Activated effector memory CD4-positive, alpha-beta T cell treated with Interleukin-2 at 50 U/mL for 16 hours (primary cell): ENCODE data around the gene B4GALNT3.

Source experiments
- DNase-seq: peaks from one replicate; pipeline ENCODE4 v3.0.0-alpha.2; 2020

B4GALNT3 gene

GRCh38 chr12:468671-469389 is 9.1 kb downstream of the B4GALNT3 start:
- DNase-seq: no peak

DNA sequence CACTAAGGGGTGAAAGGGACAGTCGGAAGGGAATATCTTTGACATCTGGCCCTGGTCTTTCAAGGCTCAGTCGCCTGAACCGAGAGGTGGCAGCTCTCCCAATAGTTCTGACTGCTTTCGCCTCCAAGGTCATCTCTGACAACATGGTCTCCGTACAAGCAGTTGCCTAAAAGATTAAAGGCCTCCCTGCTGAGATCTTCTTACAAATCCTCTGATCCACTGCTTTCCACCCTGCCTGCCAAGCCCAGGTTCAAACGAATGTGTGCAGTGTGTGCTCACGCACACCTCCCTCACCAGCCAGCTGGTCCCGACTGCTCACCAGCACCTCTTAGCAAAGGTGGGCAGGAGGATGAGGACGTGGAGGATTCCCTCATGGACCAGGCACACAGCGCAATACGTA is 10.4 kb downstream of the B4GALNT3 start:
- DNase-seq: no peak

DNA sequence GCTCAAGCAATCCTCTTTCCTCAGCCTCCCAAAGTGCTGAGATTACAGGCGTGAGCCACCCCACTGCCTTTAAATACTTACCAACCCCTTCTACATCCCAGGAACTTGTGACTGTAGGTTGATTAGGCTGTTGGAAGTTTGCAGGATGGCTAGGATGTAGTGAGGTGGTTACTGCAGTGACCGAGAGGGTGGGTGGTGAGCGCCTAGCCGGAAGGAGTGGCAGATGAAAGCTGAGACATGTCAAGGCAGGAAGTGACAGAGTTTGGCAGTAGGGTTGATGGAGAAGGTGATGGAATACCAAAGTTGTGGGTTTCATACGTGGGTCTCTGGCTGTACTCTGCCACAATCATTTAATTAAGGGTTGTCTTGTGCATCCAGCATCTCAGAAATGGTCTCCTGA is 13.5 kb downstream of the B4GALNT3 start:
- no peak for DNase-seq

GRCh38 chr12:473863-474577 is 14.3 kb downstream of the B4GALNT3 start:
- no peak for DNase-seq

GRCh38 chr12:475286-475685 is 15.5 kb downstream of the B4GALNT3 start:
- no peak for DNase-seq

GRCh38 chr12:479161-479560 is 19.4 kb downstream of the B4GALNT3 start:
- DNase-seq: no peak

GRCh38 chr12:480831-481816 is 21.4 kb downstream of the B4GALNT3 start:
- DNase-seq: no peak

GRCh38 chr12:482061-482460 is 22.3 kb downstream of the B4GALNT3 start:
- DNase-seq: no peak

- no peak for DNase-seq
Measured at GRCh38 chr12:484096-484495, 24.4 kb downstream of the B4GALNT3 start.

DNA sequence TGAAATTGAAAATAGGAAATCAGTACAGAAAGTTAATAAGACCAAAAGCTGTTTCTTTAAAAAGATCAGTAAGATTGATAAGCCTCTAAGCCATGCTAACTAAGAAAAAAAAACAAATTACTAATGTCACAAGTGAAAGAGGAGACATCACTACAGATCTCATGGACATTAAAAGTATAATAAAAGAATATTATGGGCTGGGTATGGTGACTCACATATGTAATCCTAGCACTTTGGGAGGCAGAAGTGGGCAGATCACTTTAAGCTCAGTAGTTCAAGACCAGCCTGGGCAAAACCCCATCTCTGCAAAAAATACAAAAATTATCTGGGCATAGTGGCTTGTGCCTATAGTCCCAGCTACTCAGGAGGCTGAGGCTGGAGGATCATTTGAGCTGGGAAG is 30.5 kb downstream of the B4GALNT3 start:
- no peak for DNase-seq

GRCh38 chr12:495466-495865 is 35.7 kb downstream of the B4GALNT3 start:
- no peak for DNase-seq

DNA sequence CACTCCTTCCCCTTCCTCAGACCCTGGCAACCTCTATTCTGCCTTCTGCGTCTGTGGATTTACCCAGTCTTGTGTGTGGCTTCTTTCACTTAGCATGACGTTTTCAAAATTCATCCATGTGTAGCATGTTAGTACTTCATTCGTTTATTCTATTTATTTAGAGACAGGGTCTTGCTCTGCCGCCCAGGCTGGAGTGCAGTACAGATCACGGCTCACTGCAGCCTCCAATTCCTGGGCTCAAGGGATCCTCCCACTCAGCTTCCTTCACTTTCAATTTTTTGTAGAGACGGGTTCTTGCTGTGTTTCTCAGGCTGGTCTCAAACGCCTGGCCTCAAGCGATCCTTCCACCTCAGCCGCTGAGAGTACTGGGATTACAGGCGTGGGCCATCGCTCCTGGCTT is 37.0 kb downstream of the B4GALNT3 start:
- DNase-seq: no peak

DNA sequence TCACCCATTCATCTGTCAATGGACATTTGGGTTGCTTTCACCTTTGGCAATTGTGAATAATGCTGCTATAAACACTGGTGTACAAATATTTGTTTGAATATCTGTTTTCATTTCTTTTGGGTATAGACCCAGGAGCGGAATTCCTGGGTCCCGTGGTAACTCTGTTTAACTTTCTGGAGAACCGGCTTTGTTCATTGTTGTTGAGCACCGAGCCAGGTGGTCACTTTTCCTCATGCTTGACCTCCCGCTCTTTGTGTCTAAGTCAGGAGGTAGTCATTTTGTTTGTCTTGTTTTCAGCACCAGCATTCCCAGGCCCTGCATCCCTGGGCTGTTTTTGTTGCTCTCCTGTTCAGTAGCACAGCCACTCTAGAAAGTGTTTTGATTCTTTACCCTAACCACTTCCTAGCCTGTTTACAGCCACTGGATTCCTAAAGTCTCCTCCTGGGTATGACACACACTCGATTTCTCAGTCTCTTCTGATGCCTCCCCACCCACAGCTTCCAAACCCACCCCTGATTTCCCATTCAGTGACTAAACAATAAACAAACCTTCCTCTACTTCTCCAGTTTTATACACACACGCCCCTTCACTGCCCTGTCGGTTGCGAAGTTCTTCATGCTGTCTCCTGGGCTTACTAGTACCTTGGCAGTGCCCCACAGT is 37.9 kb downstream of the B4GALNT3 start:
- DNase-seq: no peak

DNA sequence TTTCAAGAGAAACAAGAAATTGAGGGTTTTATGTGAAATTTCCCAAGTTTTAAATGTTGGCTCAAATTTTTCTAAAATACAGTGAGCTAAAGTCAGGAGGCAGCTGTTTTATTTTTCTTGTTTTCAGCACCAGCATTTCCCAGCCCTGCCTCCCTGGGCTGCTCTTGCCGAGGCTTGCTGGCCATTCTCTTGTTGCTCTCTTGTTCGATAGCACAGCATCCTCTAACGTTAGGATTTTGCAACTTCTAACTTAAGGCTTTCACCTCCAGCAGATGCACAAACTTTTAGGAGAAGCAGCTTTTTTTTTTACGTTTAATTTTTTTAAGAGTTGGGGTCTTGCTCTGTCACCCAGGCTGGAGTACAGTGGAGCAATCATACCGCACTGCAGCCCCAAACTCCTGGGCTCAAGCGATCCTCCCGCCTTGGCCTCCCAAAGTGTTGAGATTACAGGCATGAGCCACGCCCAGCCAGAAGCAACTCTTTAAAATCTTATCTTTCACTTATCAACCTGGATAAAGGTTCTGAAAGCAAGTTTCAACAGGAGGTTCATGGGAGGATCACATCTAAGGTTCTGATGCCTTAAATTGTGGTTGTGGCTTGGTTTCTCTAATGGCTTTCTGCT is 40.2 kb downstream of the B4GALNT3 start:
- DNase-seq: no peak

DNA sequence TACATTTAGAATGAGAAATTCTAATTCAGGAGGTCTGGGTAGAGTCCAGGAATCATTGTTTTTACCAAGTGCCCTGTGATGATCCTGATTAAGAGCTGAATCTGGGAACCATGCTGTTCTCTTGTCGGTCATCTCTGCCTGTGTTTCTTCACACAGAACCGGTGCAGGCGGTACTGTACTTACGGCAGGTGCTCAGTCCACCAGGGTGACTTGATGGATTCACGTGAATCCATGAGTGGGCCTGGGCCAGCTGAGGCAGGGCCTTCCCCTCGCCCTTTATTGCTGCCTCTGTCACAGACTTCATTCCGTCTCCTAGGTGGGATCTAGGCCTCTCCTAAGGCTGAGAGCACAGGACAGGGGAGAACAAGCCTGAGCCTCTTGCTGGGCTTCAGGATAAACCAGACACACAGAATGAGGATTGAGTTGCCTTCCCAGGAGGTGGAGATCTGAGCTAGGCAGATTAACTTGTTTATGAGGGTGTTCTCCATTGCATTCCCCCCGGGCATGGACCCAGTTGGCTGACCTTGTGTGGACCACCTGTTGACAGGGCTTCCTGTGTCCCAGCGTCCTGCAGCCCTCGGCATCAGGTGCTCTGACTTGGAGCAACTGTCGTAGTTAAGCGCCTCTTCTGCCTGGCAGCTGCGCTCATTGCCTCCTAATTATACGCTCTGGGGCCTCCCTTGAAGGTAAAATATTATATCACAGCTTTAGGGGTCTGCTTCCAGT is 42.1 kb downstream of the B4GALNT3 start:
- DNase-seq: no peak

GRCh38 chr12:503111-503761 is 43.5 kb downstream of the B4GALNT3 start:
- no peak for DNase-seq

DNA sequence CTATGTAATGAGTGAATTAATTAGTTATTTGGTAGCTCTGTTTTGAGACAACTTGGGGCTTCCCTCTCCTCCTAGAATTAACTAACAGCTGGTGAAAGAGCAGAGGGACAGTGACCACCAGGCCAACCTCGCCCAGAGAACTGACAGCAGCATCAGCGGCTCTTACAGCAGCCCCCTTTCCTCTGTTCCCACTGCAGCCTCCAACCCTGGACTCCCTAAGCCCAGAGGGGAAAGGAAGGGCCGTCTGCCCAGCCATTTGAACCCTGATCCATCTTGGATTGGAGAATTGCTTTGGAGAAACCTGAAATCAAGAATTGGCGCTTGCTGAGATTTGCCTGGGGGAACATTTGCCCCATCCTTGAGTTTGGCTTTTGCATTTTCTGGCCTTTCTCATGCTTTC is 45.5 kb downstream of the B4GALNT3 start:
- no peak for DNase-seq

DNA sequence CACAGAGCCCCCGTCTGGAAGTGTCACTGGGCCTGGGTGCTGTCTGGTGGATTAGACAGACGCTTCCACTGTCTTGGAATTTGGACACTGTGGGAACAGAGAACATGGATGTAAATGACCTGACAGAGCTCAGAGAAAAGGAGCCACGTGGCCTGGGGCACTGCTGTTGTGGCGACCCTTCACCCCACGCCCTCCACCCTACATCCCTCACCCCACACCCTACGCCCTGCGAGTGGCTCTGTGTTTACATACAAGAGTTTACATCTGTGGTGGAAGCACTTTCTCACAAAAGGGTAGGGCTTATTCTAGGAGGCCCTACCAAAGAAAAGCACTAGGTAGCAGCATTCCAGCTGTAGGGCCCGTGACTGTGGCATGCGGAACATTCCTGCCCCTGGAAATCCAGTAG is 47.7 kb downstream of the B4GALNT3 start:
- DNase-seq: no peak

DNA sequence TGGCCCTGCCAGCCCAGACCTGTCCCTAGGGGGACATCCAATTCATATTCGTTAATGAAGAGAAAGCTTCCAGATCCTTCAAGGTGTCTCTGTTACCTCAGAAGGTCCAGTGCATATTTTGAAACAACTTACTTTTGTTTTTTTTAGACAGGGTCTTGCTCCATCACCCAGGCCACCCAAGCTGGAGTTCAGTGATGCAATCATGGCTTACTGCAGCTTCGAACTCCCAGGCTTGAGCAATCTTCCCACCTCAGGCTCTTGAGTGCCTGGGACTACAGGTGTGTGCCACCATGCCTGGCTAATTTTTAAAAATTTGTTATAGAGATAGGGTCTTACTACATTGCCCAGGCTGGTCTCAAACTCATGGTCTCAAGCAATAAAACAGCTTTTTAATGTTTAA is 48.4 kb downstream of the B4GALNT3 start:
- no peak for DNase-seq

DNA sequence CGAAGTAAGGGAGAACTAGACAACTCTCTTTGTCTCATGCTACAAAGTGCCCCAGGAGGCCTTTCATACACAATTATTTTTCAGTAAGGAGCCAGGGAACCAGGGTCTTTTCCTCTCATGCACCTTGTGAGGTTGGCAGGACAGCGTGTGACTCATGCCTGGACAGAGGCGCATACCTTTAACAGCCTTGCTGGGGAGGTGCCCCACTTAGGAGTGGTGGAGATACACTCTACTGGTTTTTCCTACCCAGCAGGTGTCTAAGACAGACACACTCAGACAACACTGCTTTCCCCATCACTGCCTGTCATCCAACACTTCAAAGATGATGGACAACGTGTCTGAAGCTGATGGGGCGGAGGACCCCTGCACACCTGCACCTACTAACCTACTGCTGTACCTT is 49.1 kb downstream of the B4GALNT3 start:
- DNase-seq: no peak

- DNase-seq: no peak
Measured at GRCh38 chr12:509500-509899, 49.8 kb downstream of the B4GALNT3 start.
